HG03280 (cell line): ENCODE data around the gene RBM45.
"Not testable (repeated sequence)": the region's sequence is repeated elsewhere in the genome, so short reads cannot be mapped to it uniquely, and the experiment has no call there.

Source experiments
- ATAC-seq: cut with Tn5 transposase; IDR thresholded peaks from one replicate; pipeline ENCODE4 v1.9.1; 2021; ENCODE audit warnings: mild to moderate bottlenecking, moderate library complexity; ENCODE audit not compliant: unreplicated experiment

The RBM45 gene

DNA sequence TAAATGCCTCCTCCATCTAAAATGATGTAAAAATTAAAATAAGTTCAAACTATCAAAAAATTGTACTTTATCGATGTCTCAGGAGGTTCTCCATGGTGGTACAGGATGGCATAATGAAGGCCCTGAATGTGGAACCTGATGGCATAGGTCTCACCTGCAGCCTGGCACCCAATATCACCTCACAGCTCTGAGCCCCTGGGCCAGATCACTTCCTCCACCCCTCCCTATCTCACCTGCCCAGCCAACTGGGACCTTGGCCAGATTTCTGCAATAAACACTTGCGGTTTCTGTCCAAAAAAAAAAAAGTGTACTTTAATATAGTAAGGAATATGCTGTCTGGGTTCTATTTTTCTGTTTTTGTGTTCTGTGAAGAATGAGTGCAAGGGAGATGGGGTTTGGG is 6.7 kb upstream of the RBM45 start:
- ATAC-seq: no peak

DNA sequence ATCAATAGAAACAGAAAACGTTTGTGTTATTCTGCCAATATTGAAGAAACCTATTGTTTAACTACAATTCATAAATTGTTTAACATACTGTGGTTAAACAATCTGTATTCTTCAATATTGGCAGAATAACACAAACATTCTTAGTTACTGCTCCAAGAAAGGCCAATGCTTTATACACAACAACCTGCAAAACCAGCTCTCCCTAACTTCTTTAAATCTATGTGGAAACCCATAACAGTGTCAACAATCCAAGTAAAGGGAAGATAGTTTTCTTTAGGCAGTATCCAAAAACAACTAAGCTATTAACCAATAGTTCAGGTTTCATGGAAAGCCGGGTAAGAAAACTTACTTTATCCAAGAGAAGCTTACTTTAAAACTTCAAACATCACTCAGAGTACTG is 6.2 kb upstream of the RBM45 start:
- no peak for ATAC-seq

- no peak for ATAC-seq
Measured at GRCh38 chr2:178108176-178108575, 4.1 kb upstream of the RBM45 start.

DNA sequence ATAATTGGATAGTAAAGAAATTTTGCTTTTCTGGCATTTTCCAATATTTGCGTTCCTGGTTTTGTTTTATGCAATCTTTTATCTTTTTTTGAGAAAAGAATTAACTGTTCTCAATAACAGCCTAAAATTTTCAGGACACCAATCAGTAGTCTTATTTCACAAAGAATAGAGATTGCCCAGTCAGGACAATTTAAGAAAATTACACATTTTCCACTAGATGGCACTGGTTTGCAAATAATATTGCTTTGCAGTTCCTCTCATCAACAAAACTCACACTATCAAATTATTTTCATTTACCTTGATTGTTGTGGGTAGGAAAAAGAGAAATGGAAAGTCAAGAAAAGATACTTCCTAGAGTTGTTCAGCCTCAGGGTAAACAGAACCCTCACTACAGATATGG is 2.4 kb upstream of the RBM45 start:
- no peak for ATAC-seq

GRCh38 chr2:178110681-178111080 is 1.6 kb upstream of the RBM45 start:
- no peak for ATAC-seq

GRCh38 chr2:178111743-178112142 is 494 bp upstream of the RBM45 start:
- peak; percentile 0 for ATAC-seq

DNA sequence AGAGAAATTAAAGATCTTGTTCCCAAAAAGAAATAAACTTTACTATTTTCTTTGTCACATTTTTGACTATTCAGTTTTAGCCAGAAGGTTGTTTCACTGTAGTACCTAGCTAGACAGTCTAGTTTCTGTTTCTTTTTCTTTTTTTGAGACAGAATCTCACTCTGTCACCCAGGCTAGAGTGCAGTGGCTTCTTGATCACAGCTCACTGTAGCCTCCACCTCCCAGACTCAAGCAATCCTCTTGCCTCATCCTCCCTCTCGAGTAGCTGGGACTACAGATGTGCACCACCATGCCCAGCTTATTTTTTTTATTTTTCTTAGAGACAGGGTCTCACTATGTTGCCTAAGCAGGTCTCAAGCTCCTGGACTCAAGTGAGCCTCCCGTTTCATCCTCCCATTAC is 2.2 kb downstream of the RBM45 start:
- ATAC-seq: peak; percentile 56

GRCh38 chr2:178115271-178115670 is 3.0 kb downstream of the RBM45 start:
- no peak for ATAC-seq

- ATAC-seq: no peak
Measured at GRCh38 chr2:178117725-178118124, 5.5 kb downstream of the RBM45 start.

DNA sequence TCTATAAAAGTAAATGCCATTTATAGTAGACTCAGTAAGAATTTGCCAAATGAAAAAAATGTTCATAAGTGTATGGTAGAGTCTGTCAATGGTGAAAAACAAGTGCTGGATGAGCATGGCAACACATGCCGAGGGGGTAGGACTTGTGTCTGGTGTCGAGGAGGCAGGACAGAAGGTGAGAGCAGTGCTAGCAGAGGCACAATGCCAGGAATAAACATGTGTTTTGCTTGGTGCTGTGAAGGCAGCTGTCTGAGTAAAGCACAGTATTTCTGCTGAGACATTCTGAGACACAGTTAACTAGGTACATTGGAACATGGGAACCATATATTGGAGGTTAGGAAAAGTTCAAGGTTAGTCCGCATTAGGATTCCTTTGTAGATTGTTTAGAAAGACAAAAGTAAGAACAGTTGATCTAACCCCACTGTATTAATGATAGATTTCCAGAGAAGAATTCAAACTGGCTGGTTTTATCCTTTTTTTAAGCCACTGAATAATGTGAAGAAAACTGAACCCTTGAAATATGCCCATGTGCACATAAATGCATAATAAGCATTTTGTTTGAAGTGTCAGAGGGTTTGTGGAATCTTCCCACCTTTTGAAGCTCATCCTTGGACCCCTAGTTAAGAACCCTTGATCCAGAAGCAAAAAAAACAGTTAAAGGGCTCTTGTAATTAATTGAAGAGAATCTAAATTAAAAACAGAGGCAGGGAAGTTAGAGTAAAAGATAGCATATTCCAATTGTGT is 7.1 kb downstream of the RBM45 start:
- ATAC-seq: no peak

GRCh38 chr2:178123163-178123562 is 10.9 kb downstream of the RBM45 start:
- no peak for ATAC-seq

DNA sequence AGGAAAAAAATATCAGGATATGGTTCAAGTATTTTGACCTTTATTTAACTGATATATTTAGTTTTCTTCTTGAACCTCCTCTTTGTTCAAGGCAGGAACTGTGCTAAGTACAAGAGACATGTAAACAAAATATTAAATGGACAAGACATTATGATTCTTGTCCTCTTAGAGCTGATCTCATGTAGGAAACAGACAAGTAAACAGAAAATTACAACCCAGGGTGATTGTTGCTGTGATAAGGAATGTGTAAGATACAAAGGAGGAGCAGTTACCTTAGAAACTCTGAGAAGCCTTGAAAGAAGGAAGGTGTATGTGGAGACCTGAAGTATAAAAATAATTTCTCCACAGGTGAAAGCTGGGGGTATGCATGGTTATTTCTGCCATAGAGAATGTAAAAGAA is 12.9 kb downstream of the RBM45 start:
- ATAC-seq: no peak

DNA sequence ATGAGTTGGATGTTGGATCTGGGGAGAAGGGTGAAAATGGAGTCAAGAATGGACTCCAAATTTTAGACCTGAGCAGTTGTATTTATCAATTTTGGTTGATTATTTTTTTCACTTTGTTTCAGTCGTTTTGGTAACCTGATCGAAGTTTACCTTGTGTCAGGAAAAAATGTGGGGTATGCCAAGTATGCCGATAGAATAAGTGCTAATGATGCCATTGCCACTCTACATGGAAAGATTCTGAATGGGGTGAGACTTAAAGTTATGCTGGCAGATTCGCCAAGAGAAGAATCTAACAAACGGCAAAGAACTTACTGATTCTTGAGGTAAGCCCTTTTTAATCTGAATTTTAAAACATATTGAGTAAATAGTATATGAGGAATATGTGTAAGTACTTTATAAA is 13.6 kb downstream of the RBM45 start:
- ATAC-seq: no peak

DNA sequence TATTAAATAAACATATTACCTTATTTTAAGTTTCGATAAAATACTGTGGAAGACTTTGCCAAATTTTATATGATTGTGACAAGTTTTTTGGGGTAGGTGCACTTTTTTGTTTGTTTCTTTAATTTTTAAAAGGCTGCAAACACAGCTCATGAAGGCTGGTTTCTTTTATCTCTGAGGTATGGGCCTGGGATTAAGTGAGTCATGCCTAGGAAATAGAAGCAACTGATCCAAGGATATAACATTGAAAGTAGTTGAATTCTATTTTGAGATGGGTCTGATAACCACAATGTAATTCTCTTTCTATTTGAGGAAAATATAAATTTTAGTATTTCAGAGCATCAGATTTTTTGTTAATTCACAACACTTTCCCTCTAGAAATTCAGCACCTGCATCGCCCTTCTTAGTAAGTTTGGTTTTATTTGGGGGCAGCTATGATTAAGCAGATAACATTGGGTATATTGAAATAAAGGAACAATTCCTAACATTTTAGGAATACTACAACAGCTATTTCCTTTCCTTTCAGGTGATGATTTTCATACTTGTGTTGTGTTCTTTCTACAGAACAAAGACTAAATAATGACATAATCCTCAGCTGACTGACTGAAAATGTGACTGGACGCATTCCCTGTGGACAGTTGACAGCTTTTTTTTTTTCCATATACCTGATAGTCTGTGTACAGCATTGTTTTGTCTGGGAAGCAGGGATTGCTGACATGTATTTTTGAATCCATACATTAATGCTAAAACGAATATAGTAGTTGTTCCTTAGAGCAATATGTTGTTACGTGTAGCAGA is 16.8 kb downstream of the RBM45 start:
- no peak for ATAC-seq

- ATAC-seq: no peak
Measured at GRCh38 chr2:178136321-178137025, 24.2 kb downstream of the RBM45 start.

DNA sequence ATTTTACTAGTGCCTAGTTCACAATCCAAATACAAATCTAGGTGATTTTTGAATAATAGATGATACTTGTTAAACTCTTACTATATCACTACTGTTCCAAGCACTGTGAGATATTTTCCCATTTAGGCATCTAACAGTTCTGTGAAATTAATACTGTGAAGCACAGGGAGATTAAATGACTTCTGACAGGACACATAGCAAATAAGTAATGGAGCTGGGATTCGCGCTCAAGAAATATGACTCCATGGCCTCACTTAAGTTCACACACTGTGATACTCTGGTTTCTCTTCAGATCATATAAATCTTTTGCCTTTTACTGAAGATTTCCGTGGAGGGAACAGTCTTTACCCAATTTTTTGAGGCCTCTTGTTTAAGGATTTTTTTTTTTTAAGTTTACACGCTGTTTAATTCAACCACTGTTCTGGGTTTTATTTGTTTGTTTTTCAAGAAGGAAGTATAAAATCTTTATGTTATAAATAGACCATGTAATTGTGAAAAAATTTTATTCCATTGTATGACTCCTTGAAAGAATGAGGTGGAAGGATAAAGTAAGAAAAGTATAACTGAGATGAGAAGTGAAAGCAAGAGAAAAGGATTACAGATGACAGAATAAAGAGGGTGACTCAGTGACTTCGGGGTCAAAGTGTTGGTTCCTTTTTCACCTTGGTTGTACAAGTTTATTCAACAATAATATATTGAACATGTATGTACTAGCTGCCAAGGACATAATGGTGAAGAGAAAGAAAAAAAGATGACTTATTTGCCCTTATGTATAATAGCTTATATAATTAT is 30.2 kb downstream of the RBM45 start:
- no peak for ATAC-seq

- no peak for ATAC-seq
Measured at GRCh38 chr2:178143481-178143880, 31.2 kb downstream of the RBM45 start.

DNA sequence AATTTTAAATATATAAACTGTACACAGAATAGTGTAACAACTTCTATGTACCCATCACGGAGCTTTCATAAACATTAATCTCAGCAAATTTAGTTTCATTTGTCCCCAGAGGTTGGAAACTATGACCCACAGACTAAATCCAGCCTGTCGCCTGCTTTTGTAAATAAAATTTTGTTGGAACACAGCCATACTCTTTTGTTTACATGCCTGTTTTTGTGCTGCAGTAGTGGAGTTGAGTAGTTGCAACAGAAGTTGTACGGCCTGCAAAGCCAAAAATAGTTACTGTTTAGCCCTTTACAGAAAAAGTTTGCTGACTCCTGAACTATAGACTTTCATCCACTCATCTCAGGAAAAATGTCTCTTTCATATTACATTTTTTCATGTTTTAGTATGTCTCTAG is 39.8 kb downstream of the RBM45 start:
- no peak for ATAC-seq

- no peak for ATAC-seq
Measured at GRCh38 chr2:178152542-178152941, 40.3 kb downstream of the RBM45 start.

DNA sequence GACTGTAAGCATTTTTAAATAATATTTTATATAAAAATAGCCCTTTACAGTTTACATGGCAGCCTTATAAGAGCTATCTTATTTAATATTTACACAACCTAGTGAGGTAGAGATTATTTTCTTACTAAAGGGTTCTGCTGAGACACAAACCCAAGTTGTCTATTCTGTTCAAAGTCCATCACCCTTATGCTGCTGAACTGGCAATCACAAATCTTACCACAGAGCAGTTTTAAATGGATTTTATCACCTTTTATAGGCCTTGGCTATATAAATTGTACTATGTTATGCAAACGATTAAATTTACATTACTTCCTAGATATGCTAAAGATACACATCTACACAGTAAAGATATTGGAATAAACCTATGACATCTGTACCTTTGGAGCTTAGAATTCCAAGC is 40.7 kb downstream of the RBM45 start:
- no peak for ATAC-seq

GRCh38 chr2:178153878-178154277 is 41.6 kb downstream of the RBM45 start:
- ATAC-seq: not testable (repeated sequence)
